Spleen (tissue), 7 donors: ENCODE results near the gene MAT2B.

ENCODE experiments used
- CTCF ChIP-seq, 11 experiments: fragments of 200-600 bp in 7 of 11; fragments of 450-650 bp in 4 of 11; sonication (generic) in 4 of 11; IDR thresholded peaks in 8 of 11; conservative IDR thresholded peaks in 3 of 11; 1 replicate in 7 of 11; 2 replicates in 4 of 11; pipeline versions ENCODE4 v1.4.0 to v1.8.0; 2016 to 2021; ENCODE audit warnings: antibody characterized with exemption in 11 of 11, inconsistent platforms in 4 of 11, mild to moderate bottlenecking in 1 of 11
- POLR2A ChIP-seq, 3 donors: fragments of 450-650 bp; IDR thresholded peaks; one replicate each; pipeline ENCODE4 v1.5.1; 2017; ENCODE audit warnings: antibody characterized with exemption in 3 of 3, mild to moderate bottlenecking in 1 of 3
- donor health status: DM: no; HTN: no; CAD: no; lungs with moderate emphysema.
- donor health status: DM: no; HTN: no; CAD: no.
- donor health status: DM: no; HTN: no; CAD: no.

- TF ChIP-seq CTCF (IDR thresholded peaks at IDR 0.05 in 8 of 11, conservative IDR thresholded peaks at IDR 0.05 in 3 of 11) (no peak), POLR2A (IDR thresholded peaks at IDR 0.05) (no peak)
These were observed 411 bp upstream of the MAT2B start for GRCh38 chr5:163505049-163505367.
